Retinal pigment epithelial cell (primary cell): ENCODE data around the gene VGLL4.

Experiments used
- DNase-seq: peaks from one replicate; pipeline ENCODE4 v3.0.0-alpha.2; 2010; ENCODE audit warnings: low read depth
- H3K4me3 ChIP-seq: 2 replicates; pipeline ENCODE4 v1.5.1; 2011; ENCODE audit warnings: mild to moderate bottlenecking, low read length, control low read depth, moderate library complexity
- TF ChIP-seq, protein P1 (sequence below): conservative IDR thresholded peaks from 2 replicates; pipeline ENCODE4 v1.5.1; 2011; ENCODE audit warnings: low read depth, low read length, control low read depth, inconsistent platforms

The VGLL4 gene

DNA sequence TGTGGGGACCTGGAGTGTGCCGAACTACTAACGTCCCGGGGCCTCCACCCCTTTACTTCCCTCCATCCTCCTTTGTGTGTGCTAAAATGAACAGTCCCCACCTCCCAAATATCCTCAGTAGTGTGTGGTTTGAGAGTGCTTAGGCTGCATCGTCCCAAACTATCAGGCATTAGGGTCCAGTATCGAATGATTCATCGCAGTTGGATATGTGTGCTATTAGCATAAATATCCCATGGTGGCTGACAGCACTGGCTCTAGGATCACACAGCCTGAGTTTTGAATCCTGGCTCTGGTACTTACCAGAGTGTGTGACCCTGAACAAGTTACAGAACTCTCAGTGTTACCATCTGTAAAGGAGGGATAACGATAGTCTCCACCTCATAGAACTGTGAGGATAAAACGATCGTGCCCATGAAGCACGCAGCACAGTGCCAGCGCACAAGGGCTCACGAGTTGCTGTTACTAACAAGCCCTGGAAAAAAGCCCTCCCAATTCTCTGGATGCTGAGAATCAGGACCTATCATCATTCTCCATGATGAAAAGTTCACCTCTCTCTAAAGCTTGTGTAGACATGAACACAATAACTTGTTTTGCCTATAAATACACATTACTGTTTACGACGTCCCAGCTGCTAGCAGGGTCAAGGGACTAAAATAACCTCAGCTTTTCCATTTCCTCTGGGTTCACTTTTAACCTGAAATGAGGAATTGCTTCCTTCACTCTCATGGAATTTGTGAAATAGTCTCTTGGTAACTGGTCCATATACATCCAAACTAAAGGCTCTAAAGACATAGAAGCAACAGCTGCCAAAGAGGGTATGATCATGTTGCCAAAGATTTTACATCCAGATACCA, 51.0 kb downstream of the VGLL4 start:
- no peak overlapping the region for H3K4me3 ChIP-seq
- DNase-seq = no peak
- TF ChIP-seq, protein P1, sequence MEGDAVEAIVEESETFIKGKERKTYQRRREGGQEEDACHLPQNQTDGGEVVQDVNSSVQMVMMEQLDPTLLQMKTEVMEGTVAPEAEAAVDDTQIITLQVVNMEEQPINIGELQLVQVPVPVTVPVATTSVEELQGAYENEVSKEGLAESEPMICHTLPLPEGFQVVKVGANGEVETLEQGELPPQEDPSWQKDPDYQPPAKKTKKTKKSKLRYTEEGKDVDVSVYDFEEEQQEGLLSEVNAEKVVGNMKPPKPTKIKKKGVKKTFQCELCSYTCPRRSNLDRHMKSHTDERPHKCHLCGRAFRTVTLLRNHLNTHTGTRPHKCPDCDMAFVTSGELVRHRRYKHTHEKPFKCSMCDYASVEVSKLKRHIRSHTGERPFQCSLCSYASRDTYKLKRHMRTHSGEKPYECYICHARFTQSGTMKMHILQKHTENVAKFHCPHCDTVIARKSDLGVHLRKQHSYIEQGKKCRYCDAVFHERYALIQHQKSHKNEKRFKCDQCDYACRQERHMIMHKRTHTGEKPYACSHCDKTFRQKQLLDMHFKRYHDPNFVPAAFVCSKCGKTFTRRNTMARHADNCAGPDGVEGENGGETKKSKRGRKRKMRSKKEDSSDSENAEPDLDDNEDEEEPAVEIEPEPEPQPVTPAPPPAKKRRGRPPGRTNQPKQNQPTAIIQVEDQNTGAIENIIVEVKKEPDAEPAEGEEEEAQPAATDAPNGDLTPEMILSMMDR = no peak

DNA sequence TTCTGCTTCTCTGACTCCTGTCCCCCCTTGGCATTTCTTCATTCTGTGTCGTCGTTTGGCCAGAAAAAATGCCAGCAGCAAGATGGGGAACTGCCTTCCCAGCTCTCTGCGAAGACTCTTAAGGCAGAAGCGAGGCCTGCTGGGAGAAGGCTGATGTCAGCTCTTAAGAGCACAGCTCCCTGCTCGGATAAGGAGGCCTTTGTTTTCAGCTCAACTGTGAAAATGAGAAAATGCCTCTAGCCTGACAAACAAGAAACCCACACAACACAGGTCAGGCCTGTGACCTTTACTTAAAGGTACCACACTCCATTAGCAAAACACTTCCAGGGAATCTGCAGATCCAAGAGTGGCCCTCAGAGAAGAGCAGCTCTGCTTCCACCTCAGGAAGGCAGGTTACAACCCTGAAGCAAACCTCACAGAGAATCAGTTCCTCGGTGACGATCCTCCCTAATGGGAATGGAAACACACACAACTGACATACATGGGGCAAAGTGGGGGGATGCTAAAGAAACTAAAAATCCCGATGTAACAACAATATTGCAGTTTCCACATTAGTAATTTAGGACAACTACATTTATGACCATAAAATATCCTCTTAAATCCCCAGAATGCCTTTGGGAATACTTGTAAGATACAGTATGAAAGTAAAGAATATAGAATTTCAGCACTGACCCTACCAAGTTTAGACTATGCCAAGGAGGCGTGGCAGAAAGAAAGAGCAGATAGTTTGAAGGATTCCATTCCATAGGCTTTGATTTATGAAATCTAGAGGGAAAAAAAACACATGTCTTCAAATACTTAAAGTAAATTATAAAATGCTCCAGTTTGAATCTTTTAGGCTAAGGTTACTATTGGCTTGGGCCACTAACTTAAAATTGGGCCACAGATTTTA, 52.1 kb downstream of the VGLL4 start:
- H3K4me3 ChIP-seq = no peak overlapping the region
- TF ChIP-seq, protein P1 = no peak
- DNase-seq = peak; percentile 96

DNA sequence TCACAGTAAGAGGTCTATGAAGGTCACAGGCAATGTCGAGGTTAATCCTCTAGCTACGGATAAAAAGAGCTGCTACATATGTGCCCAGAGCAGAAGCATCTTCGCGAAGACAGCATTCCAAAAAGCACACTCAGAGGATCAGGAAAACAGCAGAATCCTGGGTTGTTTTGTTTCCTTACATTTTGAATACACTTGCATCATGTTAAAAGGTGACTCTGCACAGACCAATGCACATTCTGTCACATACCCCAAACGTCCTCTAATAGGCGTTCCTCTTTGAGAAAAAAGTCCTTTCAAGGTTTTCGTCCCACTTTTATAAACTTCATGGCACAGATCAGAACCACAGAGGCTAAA, 52.7 kb downstream of the VGLL4 start:
- TF ChIP-seq, protein P1 = no peak
- H3K4me3 ChIP-seq = no peak overlapping the region
- no peak for DNase-seq

DNA sequence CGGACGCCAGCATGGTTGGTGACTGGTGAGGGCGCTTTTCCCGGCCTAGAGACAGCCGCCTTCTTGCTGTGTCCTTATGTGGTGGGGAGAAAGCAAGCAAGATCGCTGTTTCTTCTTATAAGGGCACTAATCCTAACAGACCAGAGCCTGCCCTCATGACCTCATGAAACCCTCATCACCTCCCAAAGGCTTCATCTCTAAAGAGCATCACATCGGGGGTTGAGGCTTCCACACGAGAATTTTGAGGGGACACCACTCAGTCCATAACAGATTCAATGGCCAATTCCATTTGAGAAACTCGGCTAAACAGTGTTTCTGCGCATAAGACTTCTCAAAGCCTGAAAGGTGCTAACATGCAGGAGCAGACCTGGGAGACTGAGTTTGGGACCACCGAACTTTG, 54.0 kb downstream of the VGLL4 start:
- no peak for DNase-seq
- H3K4me3 ChIP-seq = no peak overlapping the region
- TF ChIP-seq, protein P1 = no peak

DNA sequence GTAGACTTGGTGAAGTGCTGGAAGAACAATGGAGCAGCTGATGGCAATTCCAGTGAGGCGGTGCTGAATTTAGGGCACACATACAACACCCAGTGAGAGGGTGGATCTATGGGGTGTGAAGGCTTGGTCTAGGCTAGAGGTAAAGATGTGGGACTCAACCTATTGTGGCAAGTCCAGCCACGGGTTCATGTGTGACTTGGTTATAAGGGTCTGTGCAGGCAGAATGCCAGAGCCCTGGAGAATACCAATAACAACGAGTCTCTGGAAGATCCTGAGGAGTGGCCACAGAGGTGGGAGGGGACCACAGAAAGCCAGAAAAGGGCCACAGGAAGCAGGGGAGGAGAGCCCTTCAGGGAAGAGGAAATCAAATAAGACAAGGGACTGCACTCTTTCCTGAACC, 55.0 kb downstream of the VGLL4 start:
- DNase-seq = no peak
- TF ChIP-seq, protein P1 = no peak
- no peak overlapping the region for H3K4me3 ChIP-seq

DNA sequence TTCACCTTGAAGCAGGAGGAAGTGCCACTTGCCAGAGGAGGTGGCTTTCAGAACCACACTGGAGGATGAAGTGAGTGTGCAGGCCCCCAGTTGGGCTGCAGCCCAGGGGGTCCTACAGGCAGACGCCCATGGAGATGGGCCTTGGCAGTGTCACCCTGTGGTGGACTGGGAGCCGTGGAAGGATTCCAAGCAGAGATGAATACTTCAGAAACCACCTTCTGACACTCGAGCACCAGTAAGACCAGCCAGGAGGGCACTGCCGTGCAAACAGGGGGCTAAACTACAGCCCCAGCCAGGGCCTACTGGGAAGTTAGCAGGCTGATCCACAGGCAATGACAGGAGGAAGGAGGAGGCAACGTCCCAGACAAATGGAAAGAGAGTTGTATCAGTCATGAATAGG, 55.4 kb downstream of the VGLL4 start:
- DNase-seq = no peak
- no peak overlapping the region for H3K4me3 ChIP-seq
- TF ChIP-seq, protein P1 = no peak
